Measurements from ENCODE around the gene MYO3B. TPM values are rescaled to one million over a fixed set of nuclear protein-coding genes. Genes with fewer than 3 reads are reported as not detected.
"Not testable (repeated sequence)": the region's sequence is repeated elsewhere in the genome, so short reads cannot be mapped to it uniquely, and the experiment has no call there.

Gene MYO3B
- total RNA-seq, 1 donor from 2014 or later: not detected

GRCh38 chr2:170240629-170241028 is 62.7 kb downstream of the MYO3B start:
- no peak for DNase-seq

GRCh38 chr2:170241756-170242155 is 63.8 kb downstream of the MYO3B start:
- DNase-seq: no peak

- DNase-seq: no peak
Measured at GRCh38 chr2:170243118-170243837, 65.3 kb downstream of the MYO3B start.

- no peak for DNase-seq
Measured at GRCh38 chr2:170243898-170244297, 66.0 kb downstream of the MYO3B start.

- no peak for DNase-seq
Measured at GRCh38 chr2:170244555-170244954, 66.6 kb downstream of the MYO3B start.

- no peak for DNase-seq
Measured at GRCh38 chr2:170245312-170245711, 67.4 kb downstream of the MYO3B start.

- no peak for DNase-seq
Measured at GRCh38 chr2:170247333-170247732, 69.4 kb downstream of the MYO3B start.

- no peak for DNase-seq
Measured at GRCh38 chr2:170247882-170248393, 70.0 kb downstream of the MYO3B start.

- no peak for DNase-seq
Measured at GRCh38 chr2:170248574-170249393, 70.8 kb downstream of the MYO3B start.

- no peak for DNase-seq
Measured at GRCh38 chr2:170249761-170250160, 71.8 kb downstream of the MYO3B start.

- no peak for DNase-seq
Measured at GRCh38 chr2:170250584-170250983, 72.6 kb downstream of the MYO3B start.

GRCh38 chr2:170252414-170252813 is 74.5 kb downstream of the MYO3B start:
- DNase-seq: no peak

GRCh38 chr2:170253721-170254230 is 75.8 kb downstream of the MYO3B start:
- no peak for DNase-seq

- DNase-seq: no peak
Measured at GRCh38 chr2:170254293-170254732, 76.4 kb downstream of the MYO3B start.

- DNase-seq: no peak
Measured at GRCh38 chr2:170255137-170255536, 77.2 kb downstream of the MYO3B start.

GRCh38 chr2:170255971-170256370 is 78.0 kb downstream of the MYO3B start:
- no peak for DNase-seq

GRCh38 chr2:170258382-170258781 is 80.4 kb downstream of the MYO3B start:
- DNase-seq: no peak

- no peak for DNase-seq
Measured at GRCh38 chr2:170260188-170260587, 82.2 kb downstream of the MYO3B start.

- no peak for DNase-seq
Measured at GRCh38 chr2:170261566-170261965, 83.6 kb downstream of the MYO3B start.

GRCh38 chr2:170262343-170262742 is 84.4 kb downstream of the MYO3B start:
- DNase-seq: no peak

- DNase-seq: no peak
Measured at GRCh38 chr2:170262806-170263205, 84.9 kb downstream of the MYO3B start.

- not testable (repeated sequence) for DNase-seq
Measured at GRCh38 chr2:170263728-170264521, 86.0 kb downstream of the MYO3B start.

- no peak for DNase-seq
Measured at GRCh38 chr2:170264522-170264860, 86.5 kb downstream of the MYO3B start.
